HG03432 (cell line): ENCODE results near the gene METTL8.
"Not testable (repeated sequence)": the region's sequence is repeated elsewhere in the genome, so short reads cannot be mapped to it uniquely, and the experiment has no call there.

Experiments
- ATAC-seq: cut with Tn5 transposase; IDR thresholded peaks from one replicate; pipeline ENCODE4 v1.9.1; 2021; ENCODE audit warnings: mild to moderate bottlenecking, moderate library complexity; ENCODE audit not compliant: unreplicated experiment

The METTL8 gene

DNA sequence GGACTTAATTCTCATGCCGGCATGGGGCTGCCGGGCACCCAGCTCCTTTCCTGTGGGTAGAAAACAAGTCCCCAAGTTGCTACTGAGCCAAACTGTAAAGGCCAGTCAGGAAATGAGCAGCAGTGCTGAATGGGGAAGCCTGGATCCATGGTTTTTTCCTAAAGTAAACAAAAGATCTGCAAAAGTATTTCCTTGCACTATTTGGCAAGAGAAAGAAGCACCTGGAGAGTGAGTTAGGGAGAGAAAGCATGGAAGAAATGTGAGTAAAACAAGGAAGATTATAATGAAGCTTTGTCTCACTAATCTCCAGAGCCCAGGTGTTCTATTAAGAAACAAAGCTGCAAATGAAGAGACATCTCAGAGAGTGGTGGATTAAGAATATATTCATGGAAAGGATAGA, 117.6 kb downstream of the METTL8 start:
- no peak for ATAC-seq

DNA sequence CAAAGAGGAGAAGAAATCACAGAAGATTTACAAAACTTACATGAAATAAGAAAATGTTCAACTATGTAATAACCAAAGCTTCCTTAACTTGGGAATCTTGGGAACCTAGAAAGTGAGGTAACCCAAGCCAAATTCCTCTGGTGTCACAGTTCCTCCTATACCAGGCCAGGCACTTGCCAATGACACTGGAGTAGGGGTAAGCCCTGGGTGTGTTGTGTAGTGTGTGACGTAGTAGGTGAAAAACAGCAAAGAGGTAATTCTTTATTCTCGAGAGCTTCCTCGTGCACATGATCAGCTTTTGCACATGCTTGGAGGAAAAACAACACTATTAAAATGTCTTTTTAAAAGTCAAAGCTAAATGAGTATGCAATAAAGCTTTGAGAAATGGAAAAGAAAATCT, 118.0 kb downstream of the METTL8 start:
- no peak for ATAC-seq

DNA sequence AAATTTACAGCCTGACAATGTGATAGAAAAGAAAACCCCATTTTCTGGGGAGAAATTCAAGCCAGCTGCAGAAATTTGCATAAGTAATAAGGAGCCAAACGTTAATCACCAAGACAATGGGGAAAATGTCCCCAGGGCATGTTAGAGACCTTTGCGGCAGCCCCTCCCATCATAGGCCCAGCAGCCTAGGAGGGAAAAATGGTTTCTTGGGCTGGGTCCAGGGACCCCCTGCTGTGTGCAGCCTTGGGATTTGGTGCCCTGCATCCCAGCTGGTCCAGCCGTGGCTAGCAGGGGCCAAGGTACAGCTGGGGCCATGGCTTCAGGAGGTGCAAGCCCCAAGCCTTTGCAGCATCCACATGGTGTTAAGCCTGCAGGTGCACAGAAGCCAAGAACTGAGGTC, 121.6 kb downstream of the METTL8 start:
- not testable (repeated sequence) for ATAC-seq

DNA sequence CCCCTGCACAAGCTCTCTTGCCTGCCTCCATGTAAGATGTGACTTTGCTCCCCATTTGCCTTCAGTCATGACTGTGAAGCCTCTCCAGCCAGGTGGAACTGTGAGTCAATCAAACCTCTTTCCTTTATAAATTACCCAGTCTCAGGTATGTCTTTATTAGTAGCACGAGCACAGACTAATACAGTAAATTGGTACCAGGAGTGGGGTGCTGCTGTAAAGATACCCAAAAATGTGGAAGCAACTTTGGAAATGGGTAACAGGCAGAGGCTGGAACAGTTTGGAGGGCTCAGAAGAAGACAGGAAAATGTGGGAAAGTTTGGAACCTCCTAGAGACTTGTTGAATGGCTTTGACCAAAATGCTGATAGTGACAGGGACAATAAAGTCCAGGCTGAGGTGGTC, 122.2 kb downstream of the METTL8 start:
- ATAC-seq = not testable (repeated sequence)

GRCh38 chr2:171310889-171311288, 122.9 kb downstream of the METTL8 start:
- no peak for ATAC-seq

DNA sequence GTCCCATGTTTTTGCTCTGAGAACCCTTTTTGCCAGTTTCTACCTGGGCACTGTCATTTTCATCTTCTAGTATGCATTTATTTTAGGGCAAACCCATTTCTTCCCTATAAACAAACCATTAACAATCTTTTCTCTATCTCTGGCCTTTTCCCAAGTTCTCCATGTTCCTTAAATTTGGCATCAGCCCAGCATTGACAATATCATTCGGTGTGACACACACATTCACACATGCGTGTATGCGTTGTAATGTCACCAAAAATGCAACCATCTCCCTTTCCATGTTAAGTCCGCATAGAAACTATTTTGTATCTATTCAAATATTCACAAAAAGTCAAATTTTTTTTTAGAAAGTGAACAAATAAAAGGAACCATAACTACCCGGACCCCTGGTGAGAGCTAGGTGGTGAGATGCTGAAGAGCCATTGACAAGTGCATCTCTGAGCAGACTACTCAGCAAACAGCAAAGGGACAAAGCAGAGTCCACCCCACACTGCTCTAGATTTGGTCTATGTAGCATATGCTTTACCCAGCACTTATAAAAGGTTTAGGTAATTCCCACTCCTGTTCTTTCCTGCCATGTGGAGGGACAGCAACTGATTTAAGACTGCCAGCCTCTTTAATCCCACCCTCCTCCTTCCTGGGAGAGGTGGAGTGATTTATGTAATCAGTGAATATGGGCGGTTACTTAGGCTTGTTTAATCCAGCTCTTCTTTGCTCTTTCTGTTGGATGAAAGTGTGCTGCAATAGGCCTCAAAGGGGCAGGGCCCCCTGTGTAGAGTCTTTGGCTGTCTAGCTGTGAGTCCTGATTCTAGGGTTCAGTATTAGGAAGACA, 124.1 kb downstream of the METTL8 start:
- no peak for ATAC-seq

DNA sequence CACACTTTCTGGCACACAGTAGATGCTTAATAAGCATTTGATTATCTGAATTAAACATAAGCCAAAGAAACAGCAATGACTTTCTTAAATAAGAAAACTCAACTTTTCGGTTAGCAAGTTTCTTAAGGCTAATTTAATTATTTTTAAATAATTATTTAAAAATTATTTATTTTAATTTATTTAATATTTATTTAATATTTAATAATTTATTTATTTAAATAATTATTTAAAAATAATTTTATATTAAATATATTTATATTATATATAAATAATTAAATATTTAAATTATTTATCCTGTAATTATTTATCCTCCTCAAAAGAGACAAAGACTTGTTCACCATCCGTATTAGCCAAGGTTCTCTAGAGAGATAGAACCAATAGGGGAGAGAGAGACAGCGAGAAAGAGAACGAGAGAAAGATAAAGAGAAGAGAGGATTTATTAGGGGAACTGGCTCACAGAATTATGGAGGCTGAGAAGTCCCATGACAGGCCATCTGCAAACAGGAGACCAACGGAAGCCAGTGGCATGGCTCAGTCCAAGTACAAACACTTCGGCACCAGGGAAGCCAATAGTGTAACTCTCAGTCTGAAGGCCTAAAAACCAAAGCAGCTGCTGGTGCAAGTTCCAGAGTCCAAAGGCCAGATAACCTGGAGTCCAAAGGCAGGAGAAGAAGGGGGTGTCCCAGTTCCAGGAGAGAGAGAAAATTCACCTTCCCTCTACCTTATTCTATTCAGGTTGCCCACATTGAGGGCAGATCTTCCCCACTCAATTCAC, 125.3 kb downstream of the METTL8 start:
- no peak for ATAC-seq

DNA sequence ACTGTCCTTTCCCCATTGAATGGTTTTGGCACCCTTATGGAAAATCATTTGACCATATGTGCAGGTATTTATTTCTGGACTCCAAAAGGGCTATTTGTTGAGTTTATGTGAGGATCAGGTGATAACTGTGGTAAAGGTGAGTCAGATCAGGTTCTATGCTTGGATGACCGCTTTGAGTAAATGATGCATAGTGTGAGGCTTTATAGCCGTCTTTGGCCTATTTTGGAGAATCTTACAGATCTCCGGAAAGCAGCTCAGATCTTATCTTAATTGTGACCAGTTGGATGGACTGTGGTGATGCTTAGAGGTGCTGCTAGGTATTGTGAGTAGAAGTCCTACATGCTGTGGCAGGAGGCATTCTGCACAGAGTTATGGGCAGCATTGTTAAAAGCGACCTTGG, 126.2 kb downstream of the METTL8 start:
- ATAC-seq = peak; percentile 91

- ATAC-seq = no peak
Measured at GRCh38 chr2:171297956-171298355, 135.8 kb downstream of the METTL8 start.

DNA sequence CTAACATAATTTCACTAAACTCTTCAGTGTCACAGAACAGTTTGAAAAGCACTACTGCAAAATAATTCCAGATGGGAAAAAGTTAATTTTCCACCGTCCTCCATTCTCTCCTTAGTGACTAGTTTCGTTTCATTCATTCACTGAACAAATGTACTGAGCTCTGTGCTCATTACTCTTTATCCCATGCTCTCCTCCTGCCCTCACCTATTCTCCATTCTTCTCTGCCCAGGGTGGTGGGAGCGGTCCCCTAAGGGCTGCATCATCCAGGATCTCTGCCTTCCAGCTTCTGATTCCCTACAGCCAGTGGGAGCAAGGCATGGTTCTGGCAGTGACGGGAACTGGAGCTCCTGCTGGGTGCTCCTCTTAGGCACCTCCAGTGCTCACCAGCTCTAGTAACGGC, 139.2 kb downstream of the METTL8 start:
- ATAC-seq = no peak

GRCh38 chr2:171293661-171294060, 140.1 kb downstream of the METTL8 start:
- no peak for ATAC-seq

GRCh38 chr2:171289991-171290390, 143.8 kb downstream of the METTL8 start:
- ATAC-seq = no peak

GRCh38 chr2:171289316-171289715, 144.5 kb downstream of the METTL8 start:
- ATAC-seq = no peak

- ATAC-seq = no peak
Measured at GRCh38 chr2:171287611-171288010, 146.2 kb downstream of the METTL8 start.

DNA sequence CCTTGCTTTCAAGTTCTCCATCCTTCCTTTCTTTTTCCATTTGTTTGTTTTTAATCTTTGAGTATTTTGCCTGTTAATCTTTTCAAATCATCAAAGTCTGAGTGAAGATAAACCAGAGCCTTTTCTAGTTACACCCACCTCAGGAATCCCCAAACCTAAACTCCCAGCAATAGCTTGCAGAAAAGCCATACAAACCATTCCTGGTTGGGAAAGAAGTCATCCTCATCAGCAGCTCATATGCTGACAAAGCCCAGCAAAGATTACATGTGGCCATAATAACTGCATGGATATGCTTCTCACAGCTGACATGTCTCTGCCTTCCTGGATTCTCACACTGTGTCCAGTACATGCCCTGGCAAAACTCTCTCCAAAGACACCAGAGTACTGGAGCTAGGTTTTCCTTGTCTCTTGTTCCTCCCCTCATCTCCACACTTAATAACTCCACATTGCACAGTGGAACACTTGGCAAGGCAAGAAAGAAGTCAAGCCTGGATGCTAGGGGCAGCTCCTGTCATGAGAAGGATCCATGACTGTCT, 146.7 kb downstream of the METTL8 start:
- no peak for ATAC-seq

DNA sequence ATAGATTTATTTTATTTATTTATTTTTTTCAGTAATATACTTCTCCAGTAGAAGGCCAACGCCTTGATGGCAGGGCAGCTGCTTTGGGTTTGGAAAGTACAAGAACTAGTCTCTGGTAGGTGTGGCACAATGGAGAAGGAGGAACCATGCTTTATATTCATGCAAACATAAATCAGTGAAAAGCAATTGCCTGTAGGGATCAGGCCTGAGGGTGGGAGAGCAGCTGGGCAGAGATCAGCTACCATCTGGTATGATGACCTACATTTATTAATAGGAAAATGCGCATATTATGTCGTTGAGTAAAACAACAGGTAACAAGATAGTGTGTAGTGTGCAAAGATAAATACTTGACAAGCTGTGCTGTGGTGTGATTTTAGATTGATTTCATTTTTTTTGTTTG, 152.7 kb downstream of the METTL8 start:
- no peak for ATAC-seq

GRCh38 chr2:171279983-171280790, 153.6 kb downstream of the METTL8 start:
- ATAC-seq = no peak

GRCh38 chr2:171274757-171275156, 159.0 kb downstream of the METTL8 start:
- no peak for ATAC-seq

GRCh38 chr2:171271971-171272436, 161.8 kb downstream of the METTL8 start:
- no peak for ATAC-seq

GRCh38 chr2:171271386-171271785, 162.4 kb downstream of the METTL8 start:
- ATAC-seq = no peak
